Activated CD4-positive, alpha-beta memory T cell treated with anti-CD3 and anti-CD28 coated beads, Interleukin-2, amount 10 ng/mL, durations not matched to agents 7 days and 5 days (primary cell): ENCODE data around the gene TBK1. TPM values are rescaled to one million over a fixed set of nuclear protein-coding genes. Genes with fewer than 3 reads are reported as not detected.
"Not testable (repeated sequence)": the region's sequence is repeated elsewhere in the genome, so short reads cannot be mapped to it uniquely, and the experiment has no call there.

ENCODE experiments used
- CTCF ChIA-PET: fragments of 350-600 bp; sonication (Branson Sonifier 250); formaldehyde crosslinking; loops from one replicate; lab custom pipeline; 2021; ENCODE audit warnings: antibody characterized with exemption, inconsistent platforms; lab: Charles Lee
- POLR2A ChIA-PET: fragments of 350-600 bp; sonication (Branson Sonifier 250); formaldehyde crosslinking; loops from one replicate; lab custom pipeline; 2021; ENCODE audit warnings: antibody characterized with exemption; lab: Charles Lee
- DNase-seq: peaks from one replicate; pipeline ENCODE4 v3.0.0-alpha.2; 2020
- H3K27ac Mint-ChIP-seq: one replicate; pipeline ENCODE4 v1.8.0; 2021; ENCODE audit warnings: mild to moderate bottlenecking, mixed read lengths
- H3K27me3 Mint-ChIP-seq: one replicate; pipeline ENCODE4 v1.8.0; 2021; ENCODE audit warnings: mixed read lengths
- H3K36me3 Mint-ChIP-seq: one replicate; pipeline ENCODE4 v1.8.0; 2021; ENCODE audit warnings: low read depth, mixed read lengths
- H3K4me1 Mint-ChIP-seq: one replicate; pipeline ENCODE4 v1.8.0; 2021; ENCODE audit warnings: mixed read lengths
- H3K4me3 Mint-ChIP-seq: one replicate; pipeline ENCODE4 v1.8.0; 2021; ENCODE audit warnings: mild to moderate bottlenecking, mixed read lengths
- H3K9me3 Mint-ChIP-seq: one replicate; pipeline ENCODE4 v1.8.0; 2021; ENCODE audit warnings: mixed read lengths
- total RNA-seq, 2 experiments: library from RNA; stranded (reverse); gene quantifications; one replicate each; pipeline ENCODE4 v1.2.3, GENCODE V29; 2021

Gene TBK1
- total RNA-seq, 2 experiments from 2014 or later = 34.1 to 36.0 TPM

GRCh38 chr12:64538121-64538520 lies 86.2 kb downstream of the TBK1 start:
- Mint-ChIP-seq H3K4me3 (no peak overlapping the region), H3K9me3 (no peaks in the 10 kb centered on the region), H3K36me3 (no peaks in the 10 kb centered on the region), H3K27ac (no peak overlapping the region), H3K4me1 (no peaks in the 10 kb centered on the region), H3K27me3 (peaks cover 12% of the 10 kb centered on the region)
- POLR2A ChIA-PET = no interaction called here
- DNase-seq = no peak
- CTCF ChIA-PET = interaction anchor here (1.3 to 3.6 kb wide), 2 partner anchors 11 to 16 kb away, joined by 3 to 14 read pairs; no protein-coding TSS in a partner anchor

GRCh38 chr12:64542409-64543047 lies 90.6 kb downstream of the TBK1 start:
- H3K27ac Mint-ChIP-seq, POLR2A ChIA-PET, DNase-seq, H3K4me1 Mint-ChIP-seq, H3K4me3 Mint-ChIP-seq, H3K36me3 Mint-ChIP-seq, CTCF ChIA-PET, H3K9me3 Mint-ChIP-seq: not testable (repeated sequence)
- H3K27me3 Mint-ChIP-seq = peaks cover 17% of the 10 kb centered on the region

GRCh38 chr12:64544371-64545080 lies 92.6 kb downstream of the TBK1 start:
- Mint-ChIP-seq H3K36me3 (no peaks in the 10 kb centered on the region), H3K4me3 (no peak overlapping the region), H3K4me1 (no peaks in the 10 kb centered on the region), H3K27ac (no peak overlapping the region), H3K27me3 (peaks cover 12% of the 10 kb centered on the region), H3K9me3 (peaks cover 2% of the 10 kb centered on the region)
- ChIA-PET POLR2A (interaction anchor here (0.5 kb wide), 1 partner anchor 45 kb away, joined by 3 read pairs; no protein-coding TSS in a partner anchor), CTCF (interaction anchor here (2.2 kb wide), 1 partner anchor 153 kb away, joined by 10 read pairs; no protein-coding TSS in a partner anchor)
- DNase-seq = no peak

- H3K4me1 Mint-ChIP-seq = peaks cover 4% of the 10 kb centered on the region
- H3K4me3 Mint-ChIP-seq = no peak overlapping the region
- no peak overlapping the region for H3K27ac Mint-ChIP-seq
- CTCF ChIA-PET = interaction anchor here (2.2 kb wide), 1 partner anchor 153 kb away, joined by 10 read pairs; no protein-coding TSS in a partner anchor
- H3K27me3 Mint-ChIP-seq = peaks cover 14% of the 10 kb centered on the region
- peaks cover 2% of the 10 kb centered on the region for H3K9me3 Mint-ChIP-seq
- POLR2A ChIA-PET = no interaction called here
- H3K36me3 Mint-ChIP-seq = no peaks in the 10 kb centered on the region
- no peak for DNase-seq
These were observed 93.1 kb downstream of the TBK1 start for GRCh38 chr12:64545081-64545382.

GRCh38 chr12:64549108-64549507 lies 97.2 kb downstream of the TBK1 start:
- Mint-ChIP-seq H3K27ac (no peak overlapping the region), H3K27me3 (peaks cover 11% of the 10 kb centered on the region), H3K4me1 (peaks cover 4% of the 10 kb centered on the region), H3K36me3 (no peaks in the 10 kb centered on the region), H3K4me3 (no peak overlapping the region), H3K9me3 (no peaks in the 10 kb centered on the region)
- ChIA-PET POLR2A (interaction anchor here (1.4 to 1.8 kb wide), 4 partner anchors 60 to 149 kb away, joined by 4 to 9 read pairs (median 6); no protein-coding TSS in a partner anchor), CTCF (interaction anchor here (0.6 to 4.9 kb wide), 48 partner anchors 11 to 367 kb away, joined by 3 to 118 read pairs (median 5); partner anchors contain the start of gene RASSF3)
- no peak for DNase-seq

GRCh38 chr12:64550755-64551154 lies 98.8 kb downstream of the TBK1 start:
- peaks cover 4% of the 10 kb centered on the region for H3K4me1 Mint-ChIP-seq
- H3K9me3 Mint-ChIP-seq = no peaks in the 10 kb centered on the region
- H3K4me3 Mint-ChIP-seq = no peak overlapping the region
- no peak overlapping the region for H3K27ac Mint-ChIP-seq
- CTCF ChIA-PET = interaction anchor here (0.6 to 4.9 kb wide), 10 partner anchors 33 to 202 kb away, joined by 3 to 118 read pairs (median 3); no protein-coding TSS in a partner anchor
- no peaks in the 10 kb centered on the region for H3K36me3 Mint-ChIP-seq
- H3K27me3 Mint-ChIP-seq = peaks cover 7% of the 10 kb centered on the region
- POLR2A ChIA-PET = no interaction called here
- DNase-seq = no peak

GRCh38 chr12:64551676-64552075 lies 99.8 kb downstream of the TBK1 start:
- DNase-seq = no peak
- peaks cover 7% of the 10 kb centered on the region for H3K27me3 Mint-ChIP-seq
- no peaks in the 10 kb centered on the region for H3K9me3 Mint-ChIP-seq
- no peaks in the 10 kb centered on the region for H3K36me3 Mint-ChIP-seq
- no peak overlapping the region for H3K4me3 Mint-ChIP-seq
- peaks cover 4% of the 10 kb centered on the region for H3K4me1 Mint-ChIP-seq
- CTCF ChIA-PET = interaction anchor here (1.7 to 4.9 kb wide), 2 partner anchors 57 to 145 kb away, joined by 5 to 118 read pairs; no protein-coding TSS in a partner anchor
- POLR2A ChIA-PET = no interaction called here
- H3K27ac Mint-ChIP-seq = no peak overlapping the region

Other genes with a start within 250 kb of the TBK1 start
- 10 to 100 TPM in 1 of 2 experiments, 1 to 10 TPM in 1; 9.6 to 10.3 TPM for gene KICS2, start 229.8 kb upstream of the TBK1 start, total RNA-seq
- under 1 TPM in 1 of 2 experiments, not detected in 1; 0.40 TPM for gene C12orf56, start 61.4 kb upstream of the TBK1 start, total RNA-seq
- gene XPOT, start 47.7 kb upstream of the TBK1 start, total RNA-seq = 100 to 1,000 TPM; 119 to 122 TPM
- 10 to 100 TPM; 81.3 to 83.7 TPM for gene RASSF3, start 158.4 kb downstream of the TBK1 start, total RNA-seq